A549 (cell line): ENCODE measurements around the gene FOXD3.

Experiments used
- CEBPB ChIP-seq, 2 experiments: fragments of >200 bp in 1 of 2; sonication (Bioruptor Twin) in 1 of 2; formaldehyde crosslinking in 1 of 2; IDR thresholded peaks; 2 replicates each; pipeline ENCODE4 v1.6.1; 2012 to 2016
- EP300 ChIP-seq, 2 experiments: fragments of >200 bp; sonication (Bioruptor Twin); formaldehyde crosslinking; IDR thresholded peaks; 2 replicates in 1 of 2; 3 replicates in 1 of 2; pipeline ENCODE4 v1.6.1; 2016 to 2017
- FOSL2 ChIP-seq, 2 experiments: fragments of 450-650 bp in 1 of 2; fragments of >200 bp in 1 of 2; sonication (Bioruptor Twin) in 1 of 2; formaldehyde crosslinking; IDR thresholded peaks; 2 replicates each; pipeline versions ENCODE4 v1.5.0 to v1.6.1; 2016 to 2020; ENCODE audit warnings: mild to moderate bottlenecking in 1 of 2, moderate library complexity in 1 of 2
- KDM1A ChIP-seq: fragments of 200-600 bp; sonication (generic); IDR thresholded peaks from 2 replicates; pipeline ENCODE4 v1.6.1; 2016; ENCODE audit warnings: low read depth, mild to moderate bottlenecking
- POLR2A ChIP-seq: IDR thresholded peaks from 2 replicates; pipeline ENCODE4 v1.6.1; 2012; ENCODE audit warnings: mild to moderate bottlenecking, low read length
- RARB ChIP-seq: fragments of 250-450 bp; sonication (Bioruptor Pico); IDR thresholded peaks from 2 replicates; pipeline ENCODE4 v1.8.0; 2021; ENCODE audit warnings: mild to moderate bottlenecking, moderate library complexity
- RFX5 ChIP-seq: fragments of 450-650 bp; IDR thresholded peaks from 2 replicates; pipeline ENCODE4 v1.7.1; 2014; ENCODE audit warnings: antibody characterized with exemption, mild to moderate bottlenecking, moderate library complexity
- ZSCAN20 ChIP-seq: fragments of 250-450 bp; sonication (Bioruptor Pico); IDR thresholded peaks from 2 replicates; pipeline ENCODE4 v1.8.0; 2022; ENCODE audit warnings: mild to moderate bottlenecking, moderate library complexity
- TF ChIP-seq, protein P1 (sequence below): fragments of 450-650 bp; IDR thresholded peaks from 2 replicates; pipeline ENCODE4 v1.6.1; 2014; ENCODE audit warnings: antibody characterized with exemption
- TF ChIP-seq, protein P2 (sequence below): fragments of >200 bp; sonication (Bioruptor Twin); formaldehyde crosslinking; IDR thresholded peaks from 3 replicates; pipeline ENCODE4 v1.5.1; 2016
- TF ChIP-seq, protein P3 (sequence below): fragments of 150-350 bp; IDR thresholded peaks from 2 replicates; pipeline ENCODE4 v1.6.1; 2014; ENCODE audit warnings: low read depth, mild to moderate bottlenecking, low read length

DNA sequence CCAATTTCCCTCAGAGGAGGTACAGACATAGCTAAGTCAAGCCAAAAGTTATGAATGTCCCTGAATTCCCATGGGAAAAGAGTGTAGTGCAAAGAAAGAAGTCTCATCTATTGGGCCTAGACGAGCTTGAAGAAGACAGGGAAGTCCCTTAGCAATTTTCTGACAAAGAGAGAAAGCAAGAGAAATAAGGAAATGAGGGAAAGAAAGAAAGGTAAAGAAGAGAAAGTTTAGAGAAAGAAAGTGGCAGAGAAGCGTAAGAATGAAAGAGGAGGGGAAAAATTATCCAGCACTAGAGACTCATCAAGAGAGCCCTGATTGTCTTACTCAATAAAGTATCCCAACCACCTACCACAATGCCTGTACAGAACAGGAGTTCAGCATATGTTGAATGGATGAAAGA, 40.6 kb upstream of the FOXD3 start:
- no peak for TF ChIP-seq RFX5
- TF ChIP-seq, protein P1, sequence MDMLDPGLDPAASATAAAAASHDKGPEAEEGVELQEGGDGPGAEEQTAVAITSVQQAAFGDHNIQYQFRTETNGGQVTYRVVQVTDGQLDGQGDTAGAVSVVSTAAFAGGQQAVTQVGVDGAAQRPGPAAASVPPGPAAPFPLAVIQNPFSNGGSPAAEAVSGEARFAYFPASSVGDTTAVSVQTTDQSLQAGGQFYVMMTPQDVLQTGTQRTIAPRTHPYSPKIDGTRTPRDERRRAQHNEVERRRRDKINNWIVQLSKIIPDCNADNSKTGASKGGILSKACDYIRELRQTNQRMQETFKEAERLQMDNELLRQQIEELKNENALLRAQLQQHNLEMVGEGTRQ: no peak
- TF ChIP-seq POLR2A: no peak
- no peak for TF ChIP-seq ZSCAN20
- TF ChIP-seq, protein P2, sequence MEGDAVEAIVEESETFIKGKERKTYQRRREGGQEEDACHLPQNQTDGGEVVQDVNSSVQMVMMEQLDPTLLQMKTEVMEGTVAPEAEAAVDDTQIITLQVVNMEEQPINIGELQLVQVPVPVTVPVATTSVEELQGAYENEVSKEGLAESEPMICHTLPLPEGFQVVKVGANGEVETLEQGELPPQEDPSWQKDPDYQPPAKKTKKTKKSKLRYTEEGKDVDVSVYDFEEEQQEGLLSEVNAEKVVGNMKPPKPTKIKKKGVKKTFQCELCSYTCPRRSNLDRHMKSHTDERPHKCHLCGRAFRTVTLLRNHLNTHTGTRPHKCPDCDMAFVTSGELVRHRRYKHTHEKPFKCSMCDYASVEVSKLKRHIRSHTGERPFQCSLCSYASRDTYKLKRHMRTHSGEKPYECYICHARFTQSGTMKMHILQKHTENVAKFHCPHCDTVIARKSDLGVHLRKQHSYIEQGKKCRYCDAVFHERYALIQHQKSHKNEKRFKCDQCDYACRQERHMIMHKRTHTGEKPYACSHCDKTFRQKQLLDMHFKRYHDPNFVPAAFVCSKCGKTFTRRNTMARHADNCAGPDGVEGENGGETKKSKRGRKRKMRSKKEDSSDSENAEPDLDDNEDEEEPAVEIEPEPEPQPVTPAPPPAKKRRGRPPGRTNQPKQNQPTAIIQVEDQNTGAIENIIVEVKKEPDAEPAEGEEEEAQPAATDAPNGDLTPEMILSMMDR: no peak
- TF ChIP-seq EP300 (IDR thresholded peaks at IDR 0.05): no peak
- no peak for TF ChIP-seq RARB (CRISPR knock-in tag)
- TF ChIP-seq, protein P3, sequence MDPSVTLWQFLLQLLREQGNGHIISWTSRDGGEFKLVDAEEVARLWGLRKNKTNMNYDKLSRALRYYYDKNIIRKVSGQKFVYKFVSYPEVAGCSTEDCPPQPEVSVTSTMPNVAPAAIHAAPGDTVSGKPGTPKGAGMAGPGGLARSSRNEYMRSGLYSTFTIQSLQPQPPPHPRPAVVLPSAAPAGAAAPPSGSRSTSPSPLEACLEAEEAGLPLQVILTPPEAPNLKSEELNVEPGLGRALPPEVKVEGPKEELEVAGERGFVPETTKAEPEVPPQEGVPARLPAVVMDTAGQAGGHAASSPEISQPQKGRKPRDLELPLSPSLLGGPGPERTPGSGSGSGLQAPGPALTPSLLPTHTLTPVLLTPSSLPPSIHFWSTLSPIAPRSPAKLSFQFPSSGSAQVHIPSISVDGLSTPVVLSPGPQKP: no peak
- no peak for TF ChIP-seq FOSL2 (IDR thresholded peaks at IDR 0.05)
- no peak for TF ChIP-seq FOSL2 (CRISPR knock-in tag; IDR thresholded peaks at IDR 0.05)
- TF ChIP-seq CEBPB (IDR thresholded peaks at IDR 0.05): no peak
- no peak for TF ChIP-seq KDM1A
